Upper lobe of right lung (tissue), 1 donor: ENCODE measurements around the gene DHX58. TPM values are rescaled to one million over a fixed set of nuclear protein-coding genes. Genes with fewer than 3 reads are reported as not detected.
A peak's percentile ranks its signal among the peaks of the same experiment; 100 is the strongest.

Source experiments
- ATAC-seq: fragments of 200-7000 bp; cut with Tn5 transposase; one replicate; pipeline ENCODE4 v1.9.1; 2020; ENCODE audit warnings: mild to moderate bottlenecking, moderate library complexity
- DNase-seq: peaks from one replicate; pipeline ENCODE4 v3.0.0-alpha.2; 2020
- H3K27ac ChIP-seq: fragments of 200-600 bp; one replicate; pipeline ENCODE4 v1.8.0; 2022
- H3K27me3 ChIP-seq: fragments of 200-600 bp; one replicate; pipeline ENCODE4 v1.8.0; 2022; ENCODE audit warnings: mild to moderate bottlenecking
- H3K36me3 ChIP-seq: fragments of 200-600 bp; one replicate; pipeline ENCODE4 v1.8.0; 2022
- H3K4me1 ChIP-seq: fragments of 200-600 bp; one replicate; pipeline ENCODE4 v1.8.0; 2022
- H3K4me3 ChIP-seq: fragments of 200-600 bp; one replicate; pipeline ENCODE4 v1.8.0; 2022; ENCODE audit warnings: mild to moderate bottlenecking
- H3K9me3 ChIP-seq: fragments of 200-600 bp; one replicate; pipeline ENCODE4 v1.8.0; 2022
- intact Hi-C: fragments of 100-400 bp; cut with DNase I; formaldehyde crosslinking; loops from one replicate; pipeline ENCODE4 v1.11.0; 2022
- total RNA-seq: library from RNA; stranded (reverse); fragmentation: NEBNext Ultra II Directional; extraction: Animal tissue kit (Norgen Biotek cat#: 25700); gene quantifications from one replicate; pipeline ENCODE4 v1.2.1, GENCODE V29; 2021
- TF ChIP-seq, protein P1 (sequence below): fragments of 200-600 bp; IDR thresholded peaks from one replicate; pipeline ENCODE4 v1.8.0; 2022; ENCODE audit warnings: antibody characterized with exemption
- donor health status: DM: no; HTN: yes; CAD: no; lungs with severe emphysema.

Gene DHX58
- total RNA-seq, 1 donor from 2014 or later, result 27.5 TPM

- ATAC-seq, result no peak
- intact Hi-C loops, result loop anchor here (10.0 kb wide), 2 partner anchors 86 to 146 kb away; partner anchors contain the start of genes CNP and NKIRAS2
Observed at GRCh38 chr17:42111265-42111636, 1.3 kb downstream of the DHX58 start.

DNA sequence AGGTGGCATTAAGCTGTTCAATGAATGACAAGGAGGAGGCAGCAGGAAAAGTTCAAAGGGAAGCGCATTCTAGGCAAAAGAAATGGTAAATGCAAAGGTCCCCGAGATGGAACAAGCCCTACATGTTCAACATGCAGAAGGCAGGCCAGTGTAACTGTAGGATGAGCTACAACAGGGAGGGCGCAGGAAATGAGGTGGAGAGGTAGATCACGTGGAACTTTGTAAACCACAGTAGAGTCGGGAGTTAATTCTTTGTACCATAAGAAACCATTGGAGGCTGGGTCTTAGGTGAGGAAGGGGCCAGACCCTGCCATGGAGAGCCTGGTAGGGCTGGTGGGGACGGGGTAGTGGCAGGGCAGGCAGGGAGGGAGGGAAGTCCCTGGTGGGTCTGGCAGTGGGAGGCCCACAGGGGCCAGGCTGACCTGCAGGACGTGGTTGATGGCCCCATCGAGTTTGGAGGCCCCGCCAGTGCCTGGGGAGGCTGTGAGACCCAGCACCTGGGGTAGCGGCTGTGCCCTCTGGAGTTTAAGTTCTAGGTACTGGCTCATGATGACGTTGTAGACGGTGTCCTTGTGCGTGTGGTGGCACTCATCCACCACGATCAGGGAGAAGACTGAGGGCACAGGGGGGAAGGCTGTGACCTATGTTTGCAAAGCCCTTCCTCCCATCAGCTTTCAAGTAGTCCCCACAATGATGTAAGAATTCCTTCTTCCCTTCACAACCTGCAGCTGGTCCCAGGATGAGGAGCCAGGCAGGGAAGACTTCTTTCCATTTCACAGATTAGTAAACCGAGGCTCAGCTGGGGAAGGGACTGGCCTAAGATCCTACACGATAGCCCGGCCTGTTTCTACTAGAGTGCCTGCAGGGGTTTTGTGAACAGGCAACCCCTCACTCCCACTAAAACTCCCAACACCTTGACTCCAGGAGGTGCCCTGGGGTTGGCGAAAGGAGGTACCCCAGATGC, 1.9 kb downstream of the DHX58 start:
- intact Hi-C loops, result loop anchor here (10.0 kb wide), 2 partner anchors 86 to 146 kb away; partner anchors contain the start of genes CNP and NKIRAS2
- ATAC-seq, result no peak

More at GRCh38 chr17:42111265-42111636, 1.3 kb downstream of the DHX58 start:
- no peak for DNase-seq
- Histone ChIP-seq H3K4me1 (peaks cover 19% of the 10 kb centered on the region), H3K27ac (no peak overlapping the region), H3K9me3 (no peaks in the 10 kb centered on the region), H3K4me3 (peak overlapping the region; percentile 75), H3K27me3 (no peaks in the 10 kb centered on the region), H3K36me3 (peaks cover 21% of the 10 kb centered on the region)
- TF ChIP-seq, protein P1, sequence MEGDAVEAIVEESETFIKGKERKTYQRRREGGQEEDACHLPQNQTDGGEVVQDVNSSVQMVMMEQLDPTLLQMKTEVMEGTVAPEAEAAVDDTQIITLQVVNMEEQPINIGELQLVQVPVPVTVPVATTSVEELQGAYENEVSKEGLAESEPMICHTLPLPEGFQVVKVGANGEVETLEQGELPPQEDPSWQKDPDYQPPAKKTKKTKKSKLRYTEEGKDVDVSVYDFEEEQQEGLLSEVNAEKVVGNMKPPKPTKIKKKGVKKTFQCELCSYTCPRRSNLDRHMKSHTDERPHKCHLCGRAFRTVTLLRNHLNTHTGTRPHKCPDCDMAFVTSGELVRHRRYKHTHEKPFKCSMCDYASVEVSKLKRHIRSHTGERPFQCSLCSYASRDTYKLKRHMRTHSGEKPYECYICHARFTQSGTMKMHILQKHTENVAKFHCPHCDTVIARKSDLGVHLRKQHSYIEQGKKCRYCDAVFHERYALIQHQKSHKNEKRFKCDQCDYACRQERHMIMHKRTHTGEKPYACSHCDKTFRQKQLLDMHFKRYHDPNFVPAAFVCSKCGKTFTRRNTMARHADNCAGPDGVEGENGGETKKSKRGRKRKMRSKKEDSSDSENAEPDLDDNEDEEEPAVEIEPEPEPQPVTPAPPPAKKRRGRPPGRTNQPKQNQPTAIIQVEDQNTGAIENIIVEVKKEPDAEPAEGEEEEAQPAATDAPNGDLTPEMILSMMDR, result no peak

GRCh38 chr17:42109086-42109485, 3.4 kb downstream of the DHX58 start:
- no peaks in the 10 kb centered on the region for H3K27me3 ChIP-seq
- no peak for DNase-seq
- intact Hi-C loops, result no loop called here
- TF ChIP-seq, protein P1, result no peak
- no peak overlapping the region for H3K4me3 ChIP-seq
- peaks cover 19% of the 10 kb centered on the region for H3K4me1 ChIP-seq
- no peaks in the 10 kb centered on the region for H3K9me3 ChIP-seq
- H3K27ac ChIP-seq, result no peak overlapping the region
- ATAC-seq, result no peak
- H3K36me3 ChIP-seq, result peaks cover 36% of the 10 kb centered on the region

More for the DNA sequence above, 1.9 kb downstream of the DHX58 start:
- H3K9me3 ChIP-seq, result no peaks in the 10 kb centered on the region
- TF ChIP-seq, protein P1, result no peak
- H3K27ac ChIP-seq, result no peak overlapping the region
- no peak for DNase-seq
- H3K36me3 ChIP-seq, result peaks cover 21% of the 10 kb centered on the region
- no peak overlapping the region for H3K4me3 ChIP-seq
- H3K27me3 ChIP-seq, result no peaks in the 10 kb centered on the region
- H3K4me1 ChIP-seq, result peaks cover 19% of the 10 kb centered on the region

DNA sequence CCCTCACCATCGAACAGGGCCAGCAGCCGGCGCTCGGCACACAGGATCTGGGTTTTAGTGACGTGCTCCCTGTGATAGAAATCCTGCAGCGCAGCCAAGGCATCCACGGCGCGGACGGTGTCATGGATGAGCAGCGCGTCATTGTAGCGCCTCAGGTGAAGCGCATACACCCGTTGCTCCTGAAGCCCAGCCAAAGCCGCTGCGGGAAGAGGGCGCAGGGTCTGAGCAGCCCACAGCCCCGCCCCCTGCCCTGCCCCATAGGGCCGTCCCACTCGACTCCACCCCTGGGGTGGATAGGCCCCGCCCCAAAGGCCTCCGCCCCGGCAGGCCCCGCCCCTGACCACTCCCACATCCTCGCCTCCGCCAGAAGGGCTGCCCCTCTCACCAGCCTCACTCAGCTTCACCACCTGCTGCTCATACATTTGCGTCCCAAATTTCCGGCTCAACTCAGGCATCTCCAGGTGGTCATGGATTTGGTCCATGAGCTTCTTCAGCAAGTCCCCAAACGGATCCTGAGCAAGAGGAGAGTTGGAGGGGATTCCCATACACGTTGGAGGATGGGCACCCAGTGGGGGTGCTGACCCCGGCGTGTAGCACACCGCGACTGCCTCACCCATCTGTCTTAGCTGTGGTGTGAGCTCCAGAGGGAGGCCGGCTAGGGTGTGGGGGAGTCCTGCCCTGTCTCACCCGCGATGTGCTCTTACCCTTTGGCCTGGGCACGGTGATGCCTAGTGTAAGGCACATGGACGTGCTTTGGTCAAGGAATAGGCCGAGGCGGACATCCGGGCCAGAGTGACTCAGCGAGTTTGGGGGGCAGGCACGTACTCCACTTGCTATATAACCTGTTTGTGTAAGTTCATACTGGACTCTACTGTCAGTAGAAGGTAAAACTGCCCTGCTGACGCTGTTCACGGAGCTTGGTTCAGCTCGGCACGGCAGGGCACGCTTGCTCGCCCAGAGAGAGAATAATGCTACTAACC, 4.6 kb downstream of the DHX58 start:
- DNase-seq (peak; percentile 88), ATAC-seq (peak; percentile 85)

GRCh38 chr17:42107124-42107523, 5.4 kb downstream of the DHX58 start:
- peaks cover 11% of the 10 kb centered on the region for H3K4me1 ChIP-seq
- no peaks in the 10 kb centered on the region for H3K9me3 ChIP-seq
- no peak for ATAC-seq
- no peak overlapping the region for H3K4me3 ChIP-seq
- intact Hi-C loops, result no loop called here
- peaks cover 44% of the 10 kb centered on the region for H3K36me3 ChIP-seq
- TF ChIP-seq, protein P1, result no peak
- no peak for DNase-seq
- no peaks in the 10 kb centered on the region for H3K27me3 ChIP-seq
- no peak overlapping the region for H3K27ac ChIP-seq

More for the DNA sequence above, 4.6 kb downstream of the DHX58 start:
- Histone ChIP-seq H3K9me3 (no peaks in the 10 kb centered on the region), H3K4me3 (no peak overlapping the region), H3K27ac (no peak overlapping the region), H3K4me1 (peaks cover 13% of the 10 kb centered on the region), H3K36me3 (peaks cover 44% of the 10 kb centered on the region), H3K27me3 (no peaks in the 10 kb centered on the region)
- intact Hi-C loops, result no loop called here
- TF ChIP-seq, protein P1, result no peak
